Activated CD4-positive, alpha-beta T cell treated with anti-CD3 and anti-CD28 coated beads for 48 hours (primary cell): ENCODE data around the gene GMEB2.
A peak's percentile ranks its signal among the peaks of the same experiment; 100 is the strongest.

ENCODE experiments used
- DNase-seq: peaks from one replicate; pipeline ENCODE4 v3.0.0-alpha.2; 2020

Gene GMEB2

GRCh38 chr20:63555661-63556381 lies 71.1 kb downstream of the GMEB2 start:
- DNase-seq = no peak

- no peak for DNase-seq
These were observed 72.3 kb downstream of the GMEB2 start for GRCh38 chr20:63554361-63555278.

GRCh38 chr20:63553933-63554290 lies 73.0 kb downstream of the GMEB2 start, which contains the start of gene FNDC11:
Gene FNDC11 (plus strand): TSS chr20:63554159. CDS start chr20:63555664, 1,505 bp downstream.
- peak; percentile 45 for DNase-seq

DNA sequence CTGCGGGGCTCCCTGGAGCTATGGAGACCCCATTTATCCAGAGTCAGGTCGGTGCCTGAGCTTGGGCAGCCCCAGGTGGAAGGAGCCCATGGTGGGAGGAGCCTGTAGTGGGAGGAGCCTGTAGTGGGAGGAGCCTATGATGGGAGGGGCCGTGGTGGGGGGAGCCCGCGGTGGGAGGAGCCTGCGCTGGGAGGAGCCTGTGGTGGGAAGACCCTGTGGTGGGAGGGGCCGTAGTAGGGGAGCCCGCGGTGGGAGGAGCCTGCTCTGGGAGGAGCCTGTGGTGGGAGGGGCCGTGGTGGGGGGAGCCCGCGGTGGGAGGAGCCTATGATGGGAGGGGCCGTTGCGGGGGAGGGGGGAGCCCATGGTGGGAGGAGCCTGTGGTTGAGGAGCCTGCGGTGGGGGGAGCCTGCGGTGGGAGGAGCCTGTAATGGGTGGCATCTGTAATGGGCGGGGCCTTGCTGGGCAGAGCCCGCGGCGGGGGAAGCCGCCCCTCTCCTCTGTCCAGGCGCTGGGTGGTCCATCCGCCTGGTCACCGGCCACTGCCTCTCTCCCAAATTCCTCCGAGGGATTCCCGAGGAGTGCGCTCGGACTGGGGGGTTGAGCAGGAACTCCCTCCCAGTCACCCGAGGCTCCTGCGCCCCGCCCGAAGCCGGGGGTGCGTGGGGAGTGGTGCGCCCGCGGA lies 73.5 kb downstream of the GMEB2 start:
- peak; percentile 93 for DNase-seq

DNA sequence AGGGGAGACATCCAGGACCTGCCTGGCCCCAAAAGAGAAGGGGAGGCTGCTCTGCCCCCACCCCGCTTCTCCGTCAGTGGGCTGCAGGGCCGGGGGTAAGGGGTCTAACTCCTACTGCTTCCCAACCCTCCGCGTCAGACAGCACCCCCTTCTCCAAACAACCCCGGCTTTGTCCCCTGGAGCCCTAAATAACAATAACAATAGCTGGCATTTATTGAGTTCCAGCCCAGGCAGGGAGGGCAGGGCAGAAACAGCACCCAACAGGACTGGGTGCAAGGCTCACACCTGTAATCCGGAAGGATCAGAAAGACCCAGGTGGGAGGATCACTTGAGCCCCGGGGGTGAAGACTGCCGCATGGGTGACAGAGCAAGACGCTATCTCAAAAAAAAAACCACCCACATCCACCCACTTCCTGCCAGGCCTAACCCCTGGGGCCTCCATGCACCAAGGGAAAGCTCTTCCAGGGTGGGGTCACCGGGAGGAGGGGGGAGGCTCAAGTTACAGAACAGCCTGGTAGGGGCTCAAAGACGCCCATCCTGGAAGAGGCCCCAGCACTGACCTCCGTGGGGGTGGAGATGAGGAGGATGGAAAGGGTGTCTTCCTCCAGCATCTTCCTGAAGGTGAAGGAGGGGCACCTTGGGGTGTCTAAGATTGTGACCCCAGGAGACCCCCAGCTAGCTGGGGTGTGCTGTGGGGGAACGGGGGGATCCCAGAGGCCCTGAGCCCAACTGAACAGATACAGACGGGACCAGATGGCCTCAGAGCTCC lies 74.2 kb downstream of the GMEB2 start:
- DNase-seq = peak; percentile 32

- DNase-seq = no peak
These were observed 75.8 kb downstream of the GMEB2 start for GRCh38 chr20:63551068-63551467.

- no peak for DNase-seq
These were observed 77.1 kb downstream of the GMEB2 start for GRCh38 chr20:63549679-63550282.

GRCh38 chr20:63549019-63549418 lies 77.9 kb downstream of the GMEB2 start:
- no peak for DNase-seq

- DNase-seq = no peak
These were observed 78.4 kb downstream of the GMEB2 start for GRCh38 chr20:63548542-63548941.

GRCh38 chr20:63547725-63548480 lies 79.0 kb downstream of the GMEB2 start, which contains the start of gene SRMS:
Gene SRMS (minus strand): TSS chr20:63547749. CDS start chr20:63547463, 286 bp downstream.
- no peak for DNase-seq

GRCh38 chr20:63546956-63547724 lies 79.8 kb downstream of the GMEB2 start:
- no peak for DNase-seq

GRCh38 chr20:63546256-63546955 lies 80.5 kb downstream of the GMEB2 start:
- no peak for DNase-seq

GRCh38 chr20:63545814-63546213 lies 81.1 kb downstream of the GMEB2 start:
- DNase-seq = no peak

- no peak for DNase-seq
These were observed 81.9 kb downstream of the GMEB2 start for GRCh38 chr20:63544958-63545516.

GRCh38 chr20:63544241-63544957 lies 82.5 kb downstream of the GMEB2 start:
- DNase-seq = no peak

DNA sequence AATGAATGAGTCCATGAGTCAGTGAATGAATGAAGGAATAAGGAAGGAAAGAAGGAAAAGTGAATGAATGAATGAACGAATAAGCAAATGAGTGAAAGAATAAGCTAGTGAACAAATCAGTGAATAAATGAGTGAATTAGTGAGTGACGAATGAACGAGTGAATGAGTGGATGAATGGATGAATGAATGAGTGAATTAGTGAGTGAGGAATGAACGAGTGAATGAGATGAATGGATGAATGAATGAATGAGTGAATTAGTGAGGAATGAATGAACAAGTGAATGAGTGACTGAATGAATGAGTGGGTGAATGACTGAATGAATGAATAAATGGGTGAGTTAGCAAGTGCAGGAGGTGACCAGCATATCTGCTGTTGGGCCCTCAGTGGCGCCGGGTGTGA lies 83.2 kb downstream of the GMEB2 start:
- DNase-seq = no peak

GRCh38 chr20:63543131-63543530 lies 83.8 kb downstream of the GMEB2 start:
- no peak for DNase-seq

- no peak for DNase-seq
These were observed 84.2 kb downstream of the GMEB2 start for GRCh38 chr20:63542696-63543095.
